ENCODE data around the gene RNASEH1. TPM values are rescaled to one million over a fixed set of nuclear protein-coding genes. Genes with fewer than 3 reads are reported as not detected.

Gene RNASEH1
- total RNA-seq, 1 experiment from 2014 or later = 38.2 TPM

- TF ChIP-seq ZBTB33 (IDR thresholded peaks at IDR 0.05; ENCODE audit: extremely low read depth, insufficient replicate concordance, low read length) (no peak), EGR1 (IDR thresholded peaks at IDR 0.05; ENCODE audit: low read depth) (no peak), SIN3A (IDR thresholded peaks at IDR 0.05; ENCODE audit: low read depth) (no peak), ZFX (IDR thresholded peaks at IDR 0.05) (no peak), CBX3 (IDR thresholded peaks at IDR 0.05; ENCODE audit: low read depth) (no peak), POLR2AphosphoS5 (IDR thresholded peaks at IDR 0.05; ENCODE audit: low read depth, low read length) (no peak), ZNF274 (IDR thresholded peaks at IDR 0.05; ENCODE audit: low read depth, low read length) (no peak), RAD21 (IDR thresholded peaks at IDR 0.05; ENCODE audit: low read depth) (no peak), JUND (IDR thresholded peaks at IDR 0.05) (no peak)
Observed at GRCh38 chr2:3601561-3602271, 43.6 kb upstream of the RNASEH1 start (continued).

- no peak overlapping the region for H3K27ac ChIP-seq (ENCODE audit: low read depth, low read length)
- TF ChIP-seq SIN3A (IDR thresholded peaks at IDR 0.05; ENCODE audit: low read depth) = no peak
- no peak for TF ChIP-seq RAD21 (IDR thresholded peaks at IDR 0.05; ENCODE audit: low read depth)
- TF ChIP-seq CTCF (IDR thresholded peaks at IDR 0.05 in 2 of 3, conservative IDR thresholded peaks at IDR 0.05 in 1 of 3; ENCODE audit: borderline replicate concordance in 1 of 3, insufficient read depth in 1 of 3, low read depth in 2 of 3, low read length in 2 of 3) = no peak
- TF ChIP-seq, protein P1, sequence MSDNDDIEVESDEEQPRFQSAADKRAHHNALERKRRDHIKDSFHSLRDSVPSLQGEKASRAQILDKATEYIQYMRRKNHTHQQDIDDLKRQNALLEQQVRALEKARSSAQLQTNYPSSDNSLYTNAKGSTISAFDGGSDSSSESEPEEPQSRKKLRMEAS (IDR thresholded peaks at IDR 0.05) = no peak
- no peak for TF ChIP-seq ATF3 (IDR thresholded peaks at IDR 0.05)
- no peak for TF ChIP-seq JUND (IDR thresholded peaks at IDR 0.05)
- no peak for TF ChIP-seq ZFX (IDR thresholded peaks at IDR 0.05)
- TF ChIP-seq POLR2AphosphoS5 (IDR thresholded peaks at IDR 0.05; ENCODE audit: low read depth, low read length) = no peak
- no peak for TF ChIP-seq SP1 (IDR thresholded peaks at IDR 0.05; ENCODE audit: low read depth)
- TF ChIP-seq TCF7L2 (IDR thresholded peaks at IDR 0.05; ENCODE audit: borderline replicate concordance, extremely low read depth, insufficient read depth, insufficient read length) = no peak
- TF ChIP-seq CEBPB (IDR thresholded peaks at IDR 0.05; ENCODE audit: low read depth) = no peak
- no peak for TF ChIP-seq ZNF274 (IDR thresholded peaks at IDR 0.05; ENCODE audit: low read depth, low read length)
- no peak for TF ChIP-seq EZH2 (IDR thresholded peaks at IDR 0.05)
- DNase-seq (ENCODE audit: low read depth, low spot score) (no peak), ATAC-seq (no peak)
- no peak overlapping the region for H3K9ac ChIP-seq (ENCODE audit: low read length)
- no peaks in the 10 kb centered on the region for H3K36me3 ChIP-seq (ENCODE audit: control insufficient read depth in 1 of 2, insufficient read depth in 2 of 2, low read length in 2 of 2)
- no peaks in the 10 kb centered on the region for H3K9me3 ChIP-seq (ENCODE audit: control insufficient read depth in 1 of 2, insufficient read depth in 1 of 2, low read depth in 1 of 2, low read length in 2 of 2)
- POLR2A ChIA-PET = no interaction called here
- no peaks in the 10 kb centered on the region for H4K20me1 ChIP-seq (ENCODE audit: insufficient read depth)
- H3K9me2 ChIP-seq (ENCODE audit: insufficient read depth) = no peaks in the 10 kb centered on the region
- BruUV-seq (replicated peaks) = no TSS peak
- H3K79me2 ChIP-seq (ENCODE audit: insufficient read depth, low read length) = no peaks in the 10 kb centered on the region
- no peak overlapping the region for H2AFZ ChIP-seq (ENCODE audit: low read depth, low read length, poor library complexity, severe bottlenecking)
- RAD21 ChIA-PET (ENCODE audit: low non-redundant PET in 1 of 2, low total read pairs in 2 of 2, uncharacterized antibody in 2 of 2, unreplicated experiment in 2 of 2) = no interaction called here
- H3K4me1 ChIP-seq (ENCODE audit: control insufficient read depth in 1 of 2, insufficient read depth in 2 of 2, low read length in 2 of 2) = peaks cover 7 to 10% of the 10 kb centered on the region in 2 experiments
- no peaks in the 10 kb centered on the region for H3K27me3 ChIP-seq (ENCODE audit: insufficient read depth, low read length)
- intact Hi-C loops (cut with micrococcal nuclease) = no loop called here
- H3K4me2 ChIP-seq (ENCODE audit: low read length) = no peak overlapping the region
- no peak overlapping the region for H3K4me3 ChIP-seq (replicated peaks in 1 of 2; ENCODE audit: low read depth in 1 of 2, low read length in 2 of 2)
- CTCF ChIA-PET = no interaction called here
Observed at GRCh38 chr2:3600256-3600855, 42.2 kb upstream of the RNASEH1 start.
